GM23338 (cell line): ENCODE results near the gene RNF133. TPM values are rescaled to one million over a fixed set of nuclear protein-coding genes. Genes with fewer than 3 reads are reported as not detected.

ENCODE experiments used
- ATAC-seq: fragments of 200-7000 bp; cut with Tn5 transposase; 3 replicates; pipeline ENCODE4 v1.9.1; 2020
- DNase-seq: peaks from one replicate; pipeline ENCODE4 v3.0.0-alpha.2; 2015; ENCODE audit warnings: low spot score
- H2AFZ ChIP-seq: fragments of 200-600 bp; sonication (generic); 2 replicates; pipeline ENCODE4 v1.8.0; 2016; ENCODE audit warnings: antibody characterized with exemption, mild to moderate bottlenecking, moderate library complexity
- H3F3A ChIP-seq: fragments of 200-600 bp; sonication (generic); replicated peaks from 2 replicates; pipeline ENCODE4 v1.8.0; 2017; ENCODE audit warnings: antibody characterized with exemption, mixed run types, low read depth
- H3K27ac ChIP-seq: fragments of 200-600 bp; sonication (generic); 2 replicates; pipeline ENCODE4 v1.6.1; 2016; ENCODE audit warnings: low read depth
- H3K27me3 ChIP-seq: fragments of 200-600 bp; sonication (generic); 2 replicates; pipeline ENCODE4 v1.8.0; 2016; ENCODE audit warnings: mild to moderate bottlenecking, mixed run types, moderate library complexity; ENCODE audit not compliant: insufficient read depth
- H3K36me3 ChIP-seq: fragments of 200-600 bp; sonication (generic); 2 replicates; pipeline ENCODE4 v1.8.0; 2016; ENCODE audit warnings: mild to moderate bottlenecking; ENCODE audit not compliant: insufficient read depth
- H3K4me1 ChIP-seq: fragments of 200-600 bp; sonication (generic); 2 replicates; pipeline ENCODE4 v1.8.0; 2016; ENCODE audit warnings: mild to moderate bottlenecking, moderate library complexity; ENCODE audit not compliant: insufficient read depth
- H3K4me2 ChIP-seq: fragments of 200-600 bp; sonication (generic); 2 replicates; pipeline ENCODE4 v1.7.1; 2017; ENCODE audit warnings: mixed run types
- H3K4me3 ChIP-seq: fragments of 200-600 bp; sonication (generic); 2 replicates; pipeline ENCODE4 v1.6.1; 2016; ENCODE audit warnings: mixed run types
- H3K79me2 ChIP-seq: fragments of 200-600 bp; sonication (generic); replicated peaks from 2 replicates; pipeline ENCODE4 v1.8.0; 2017; ENCODE audit warnings: mild to moderate bottlenecking; ENCODE audit not compliant: insufficient read depth
- H3K9me2 ChIP-seq: fragments of 200-600 bp; sonication (generic); 2 replicates; pipeline ENCODE4 v1.8.0; 2017; ENCODE audit not compliant: insufficient read depth
- H4K20me1 ChIP-seq: fragments of 200-600 bp; sonication (generic); replicated peaks from 2 replicates; pipeline ENCODE4 v1.8.0; 2017; ENCODE audit warnings: mild to moderate bottlenecking; ENCODE audit not compliant: insufficient read depth
- H3K27ac Mint-ChIP-seq: 2 replicates; pipeline ENCODE4 v1.8.0; 2020; ENCODE audit warnings: inconsistent platforms, mild to moderate bottlenecking, moderate library complexity, mixed read lengths
- H3K27me3 Mint-ChIP-seq: 3 replicates; pipeline ENCODE4 v1.8.0; 2022; ENCODE audit warnings: low read depth, mild to moderate bottlenecking, moderate library complexity, mixed read lengths, inconsistent platforms; ENCODE audit not compliant: insufficient read depth, poor library complexity
- H3K36me3 Mint-ChIP-seq: 3 replicates; pipeline ENCODE4 v1.8.0; 2021; ENCODE audit warnings: low read depth, mild to moderate bottlenecking, inconsistent platforms, moderate library complexity, mixed read lengths
- H3K4me1 Mint-ChIP-seq: 3 replicates; pipeline ENCODE4 v1.8.0; 2020; ENCODE audit warnings: mild to moderate bottlenecking, inconsistent platforms, mixed read lengths
- H3K4me3 Mint-ChIP-seq: 3 replicates; pipeline ENCODE4 v1.8.0; 2021; ENCODE audit warnings: moderate library complexity, mild to moderate bottlenecking, inconsistent platforms, mixed read lengths
- H3K9me3 Mint-ChIP-seq: 3 replicates; pipeline ENCODE4 v1.8.0; 2020; ENCODE audit warnings: moderate library complexity, mild to moderate bottlenecking, inconsistent platforms, mixed read lengths
- CREB1 ChIP-seq: fragments of 250-450 bp; sonication (Bioruptor Pico); IDR thresholded peaks from 2 replicates; pipeline ENCODE4 v1.5.0; 2020; ENCODE audit warnings: low read depth, mild to moderate bottlenecking, moderate library complexity
- ETS1 ChIP-seq: IDR thresholded peaks from 2 replicates; pipeline ENCODE4 v1.6.1; 2016; ENCODE audit warnings: antibody characterized with exemption
- EZH2 ChIP-seq: fragments of 200-600 bp; sonication (generic); IDR thresholded peaks from one replicate; pipeline ENCODE4 v1.8.0; 2017; ENCODE audit warnings: antibody characterized with exemption, mild to moderate bottlenecking, low read depth; ENCODE audit not compliant: unreplicated experiment
- EZH2phosphoT487 ChIP-seq: fragments of 200-600 bp; sonication (generic); IDR thresholded peaks from one replicate; pipeline ENCODE4 v1.8.1; 2018; ENCODE audit warnings: antibody characterized with exemption; ENCODE audit not compliant: unreplicated experiment
- JUNB ChIP-seq: IDR thresholded peaks from one replicate; pipeline ENCODE4 v1.6.1; 2016; ENCODE audit warnings: antibody characterized with exemption; ENCODE audit not compliant: unreplicated experiment
- NANOG ChIP-seq: IDR thresholded peaks from 2 replicates; pipeline ENCODE4 v1.6.1; 2016; ENCODE audit warnings: antibody characterized with exemption, borderline replicate concordance
- POLR2AphosphoS5 ChIP-seq: IDR thresholded peaks from 2 replicates; pipeline ENCODE4 v1.6.1; 2016; ENCODE audit warnings: antibody characterized with exemption, low read depth
- REST ChIP-seq: IDR thresholded peaks from one replicate; pipeline ENCODE4 v1.6.1; 2018; ENCODE audit warnings: antibody characterized with exemption; ENCODE audit not compliant: unreplicated experiment
- STAT1 ChIP-seq: IDR thresholded peaks from one replicate; pipeline ENCODE4 v1.6.1; 2016; ENCODE audit warnings: antibody characterized with exemption; ENCODE audit not compliant: unreplicated experiment
- ZNF114 ChIP-seq: fragments of 250-450 bp; sonication (Bioruptor Pico); IDR thresholded peaks from 2 replicates; pipeline ENCODE4 v1.5.0; 2020; ENCODE audit warnings: mild to moderate bottlenecking, moderate library complexity
- ZNF331 ChIP-seq: fragments of 250-450 bp; sonication (Bioruptor Pico); IDR thresholded peaks from 2 replicates; pipeline ENCODE4 v1.5.0; 2020; ENCODE audit warnings: low read depth, mild to moderate bottlenecking, moderate library complexity
- polyA plus RNA-seq: library from polyadenylated mRNA; unstranded; fragments of >200 nt; fragmentation: Nextera tagmentation; extraction: Ambion mirVana; gene quantifications from 2 replicates; pipeline ENCODE4 v1.2.1, GENCODE V29; 2016
- total RNA-seq: library from RNA; depleted of rRNA; stranded (reverse); fragments of >200 nt; shearing (Covaris generic); gene quantifications from 2 replicates; pipeline ENCODE4 v1.2.3, GENCODE V29; 2014
- TF ChIP-seq, protein P1 (sequence below), 2 experiments: fragments of 200-600 bp in 1 of 2; sonication (generic) in 1 of 2; conservative IDR thresholded peaks; 2 replicates each; pipeline versions ENCODE4 v1.5.1 to v1.6.1; 2016 to 2017; ENCODE audit warnings: antibody characterized with exemption in 2 of 2, low read depth in 2 of 2, mild to moderate bottlenecking in 2 of 2, moderate library complexity in 1 of 2
- TF ChIP-seq, protein P2 (sequence below): fragments of 250-450 bp; sonication (Bioruptor Pico); IDR thresholded peaks from 2 replicates; pipeline ENCODE4 v1.5.0; 2020; ENCODE audit warnings: mild to moderate bottlenecking, moderate library complexity

The RNF133 gene
- total and polyA plus RNA-seq, 2 experiments from 2014 or later = 2.0 TPM; not detected in 1

DNA sequence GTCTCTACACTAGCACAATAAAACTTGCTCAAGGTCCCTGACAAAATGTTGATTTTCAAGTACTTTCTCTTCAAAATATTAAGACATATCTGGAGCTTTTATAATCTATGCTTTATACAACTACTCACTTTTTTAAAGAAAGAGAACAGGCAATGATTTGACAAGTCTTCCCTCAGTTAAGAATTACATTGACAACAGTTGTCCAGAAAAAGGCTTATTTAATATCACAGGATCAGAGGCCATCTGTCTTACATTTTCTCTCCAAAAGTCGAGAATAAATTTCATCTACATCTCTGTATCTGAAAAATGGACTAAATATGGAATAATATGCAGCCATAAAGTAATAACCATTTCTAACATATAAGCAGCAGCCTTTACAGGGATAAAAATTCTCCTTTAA is 12.0 kb upstream of the RNF133 start:
- Mint-ChIP-seq H3K9me3 (no peaks in the 10 kb centered on the region), H3K4me1 (peaks cover 4% of the 10 kb centered on the region; the same call in 1 of the 3 replicates), H3K27me3 (no peaks in the 10 kb centered on the region), H3K27ac (no peak overlapping the region), H3K4me3 (no peak overlapping the region), H3K36me3 (no peaks in the 10 kb centered on the region)
- Histone ChIP-seq H3F3A (no peaks in the 10 kb centered on the region), H3K4me3 (no peak overlapping the region), H3K27ac (no peak overlapping the region), H3K4me2 (no peak overlapping the region), H3K9me2 (no peaks in the 10 kb centered on the region), H3K36me3 (no peaks in the 10 kb centered on the region), H3K27me3 (no peaks in the 10 kb centered on the region), H3K4me1 (peaks cover 6% of the 10 kb centered on the region; the same call in 1 of the 2 replicates), H2AFZ (no peak overlapping the region), H3K79me2 (0 out of 2 replicates have a peak, but pooled peaks cover 4% of the 10 kb centered on the region), H4K20me1 (no peaks in the 10 kb centered on the region)
- ATAC-seq = no peak
- no peak for DNase-seq
- TF ChIP-seq, protein P1, sequence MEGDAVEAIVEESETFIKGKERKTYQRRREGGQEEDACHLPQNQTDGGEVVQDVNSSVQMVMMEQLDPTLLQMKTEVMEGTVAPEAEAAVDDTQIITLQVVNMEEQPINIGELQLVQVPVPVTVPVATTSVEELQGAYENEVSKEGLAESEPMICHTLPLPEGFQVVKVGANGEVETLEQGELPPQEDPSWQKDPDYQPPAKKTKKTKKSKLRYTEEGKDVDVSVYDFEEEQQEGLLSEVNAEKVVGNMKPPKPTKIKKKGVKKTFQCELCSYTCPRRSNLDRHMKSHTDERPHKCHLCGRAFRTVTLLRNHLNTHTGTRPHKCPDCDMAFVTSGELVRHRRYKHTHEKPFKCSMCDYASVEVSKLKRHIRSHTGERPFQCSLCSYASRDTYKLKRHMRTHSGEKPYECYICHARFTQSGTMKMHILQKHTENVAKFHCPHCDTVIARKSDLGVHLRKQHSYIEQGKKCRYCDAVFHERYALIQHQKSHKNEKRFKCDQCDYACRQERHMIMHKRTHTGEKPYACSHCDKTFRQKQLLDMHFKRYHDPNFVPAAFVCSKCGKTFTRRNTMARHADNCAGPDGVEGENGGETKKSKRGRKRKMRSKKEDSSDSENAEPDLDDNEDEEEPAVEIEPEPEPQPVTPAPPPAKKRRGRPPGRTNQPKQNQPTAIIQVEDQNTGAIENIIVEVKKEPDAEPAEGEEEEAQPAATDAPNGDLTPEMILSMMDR (conservative IDR thresholded peaks at IDR 0.05; ENCODE audit: low read depth in 2 of 2) = no peak
- no peak for TF ChIP-seq ZNF114
- TF ChIP-seq STAT1 = no peak
- TF ChIP-seq EZH2phosphoT487 = no peak
- no peak for TF ChIP-seq POLR2AphosphoS5
- no peak for TF ChIP-seq EZH2
- TF ChIP-seq ETS1 = no peak
- no peak for TF ChIP-seq NANOG
- TF ChIP-seq REST = no peak
- TF ChIP-seq, protein P2, sequence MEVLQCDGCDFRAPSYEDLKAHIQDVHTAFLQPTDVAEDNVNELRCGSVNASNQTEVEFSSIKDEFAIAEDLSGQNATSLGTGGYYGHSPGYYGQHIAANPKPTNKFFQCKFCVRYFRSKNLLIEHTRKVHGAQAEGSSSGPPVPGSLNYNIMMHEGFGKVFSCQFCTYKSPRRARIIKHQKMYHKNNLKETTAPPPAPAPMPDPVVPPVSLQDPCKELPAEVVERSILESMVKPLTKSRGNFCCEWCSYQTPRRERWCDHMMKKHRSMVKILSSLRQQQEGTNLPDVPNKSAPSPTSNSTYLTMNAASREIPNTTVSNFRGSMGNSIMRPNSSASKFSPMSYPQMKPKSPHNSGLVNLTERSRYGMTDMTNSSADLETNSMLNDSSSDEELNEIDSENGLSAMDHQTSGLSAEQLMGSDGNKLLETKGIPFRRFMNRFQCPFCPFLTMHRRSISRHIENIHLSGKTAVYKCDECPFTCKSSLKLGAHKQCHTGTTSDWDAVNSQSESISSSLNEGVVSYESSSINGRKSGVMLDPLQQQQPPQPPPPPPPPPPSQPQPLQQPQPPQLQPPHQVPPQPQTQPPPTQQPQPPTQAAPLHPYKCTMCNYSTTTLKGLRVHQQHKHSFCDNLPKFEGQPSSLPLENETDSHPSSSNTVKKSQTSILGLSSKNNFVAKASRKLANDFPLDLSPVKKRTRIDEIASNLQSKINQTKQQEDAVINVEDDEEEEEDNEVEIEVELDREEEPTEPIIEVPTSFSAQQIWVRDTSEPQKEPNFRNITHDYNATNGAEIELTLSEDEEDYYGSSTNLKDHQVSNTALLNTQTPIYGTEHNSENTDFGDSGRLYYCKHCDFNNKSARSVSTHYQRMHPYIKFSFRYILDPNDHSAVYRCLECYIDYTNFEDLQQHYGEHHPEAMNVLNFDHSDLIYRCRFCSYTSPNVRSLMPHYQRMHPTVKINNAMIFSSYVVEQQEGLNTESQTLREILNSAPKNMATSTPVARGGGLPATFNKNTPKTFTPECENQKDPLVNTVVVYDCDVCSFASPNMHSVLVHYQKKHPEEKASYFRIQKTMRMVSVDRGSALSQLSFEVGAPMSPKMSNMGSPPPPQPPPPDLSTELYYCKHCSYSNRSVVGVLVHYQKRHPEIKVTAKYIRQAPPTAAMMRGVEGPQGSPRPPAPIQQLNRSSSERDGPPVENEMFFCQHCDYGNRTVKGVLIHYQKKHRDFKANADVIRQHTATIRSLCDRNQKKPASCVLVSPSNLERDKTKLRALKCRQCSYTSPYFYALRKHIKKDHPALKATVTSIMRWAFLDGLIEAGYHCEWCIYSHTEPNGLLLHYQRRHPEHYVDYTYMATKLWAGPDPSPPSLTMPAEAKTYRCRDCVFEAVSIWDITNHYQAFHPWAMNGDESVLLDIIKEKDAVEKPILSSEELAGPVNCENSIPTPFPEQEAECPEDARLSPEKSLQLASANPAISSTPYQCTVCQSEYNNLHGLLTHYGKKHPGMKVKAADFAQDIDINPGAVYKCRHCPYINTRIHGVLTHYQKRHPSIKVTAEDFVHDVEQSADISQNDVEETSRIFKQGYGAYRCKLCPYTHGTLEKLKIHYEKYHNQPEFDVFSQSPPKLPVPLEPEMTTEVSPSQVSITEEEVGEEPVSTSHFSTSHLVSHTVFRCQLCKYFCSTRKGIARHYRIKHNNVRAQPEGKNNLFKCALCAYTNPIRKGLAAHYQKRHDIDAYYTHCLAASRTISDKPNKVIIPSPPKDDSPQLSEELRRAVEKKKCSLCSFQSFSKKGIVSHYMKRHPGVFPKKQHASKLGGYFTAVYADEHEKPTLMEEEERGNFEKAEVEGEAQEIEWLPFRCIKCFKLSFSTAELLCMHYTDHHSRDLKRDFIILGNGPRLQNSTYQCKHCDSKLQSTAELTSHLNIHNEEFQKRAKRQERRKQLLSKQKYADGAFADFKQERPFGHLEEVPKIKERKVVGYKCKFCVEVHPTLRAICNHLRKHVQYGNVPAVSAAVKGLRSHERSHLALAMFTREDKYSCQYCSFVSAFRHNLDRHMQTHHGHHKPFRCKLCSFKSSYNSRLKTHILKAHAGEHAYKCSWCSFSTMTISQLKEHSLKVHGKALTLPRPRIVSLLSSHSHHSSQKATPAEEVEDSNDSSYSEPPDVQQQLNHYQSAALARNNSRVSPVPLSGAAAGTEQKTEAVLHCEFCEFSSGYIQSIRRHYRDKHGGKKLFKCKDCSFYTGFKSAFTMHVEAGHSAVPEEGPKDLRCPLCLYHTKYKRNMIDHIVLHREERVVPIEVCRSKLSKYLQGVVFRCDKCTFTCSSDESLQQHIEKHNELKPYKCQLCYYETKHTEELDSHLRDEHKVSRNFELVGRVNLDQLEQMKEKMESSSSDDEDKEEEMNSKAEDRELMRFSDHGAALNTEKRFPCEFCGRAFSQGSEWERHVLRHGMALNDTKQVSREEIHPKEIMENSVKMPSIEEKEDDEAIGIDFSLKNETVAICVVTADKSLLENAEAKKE (CRISPR knock-in tag) = no peak
- no peak for TF ChIP-seq JUNB
- TF ChIP-seq CREB1 (CRISPR knock-in tag) = no peak
- TF ChIP-seq ZNF331 (CRISPR knock-in tag) = no peak
